Stimulated activated CD8-positive, alpha-beta memory T cell treated with anti-CD3 and anti-CD28 coated beads, Interleukin-2, amount 100 ng/mL, for 1 hour (primary cell): Measurements from ENCODE around the gene TRPV3.
"Not testable (repeated sequence)": the region's sequence is repeated elsewhere in the genome, so short reads cannot be mapped to it uniquely, and the experiment has no call there.

Source experiments
- DNase-seq, 2 donors: peaks; one replicate each; pipeline ENCODE4 v3.0.0-alpha.2; 2020; ENCODE audit warnings: low read depth in 2 of 2

The TRPV3 gene

GRCh38 chr17:3474212-3474611 is 83.4 kb downstream of the TRPV3 start:
- no peak for DNase-seq

GRCh38 chr17:3472137-3472536 is 85.5 kb downstream of the TRPV3 start:
- DNase-seq: no peak

- no peak for DNase-seq
Measured at GRCh38 chr17:3471599-3471998, 86.0 kb downstream of the TRPV3 start, which contains the start of gene SPATA22. Gene SPATA22, minus strand, starts transcription at chr17:3471819. Its CDS starts 2,494 bp downstream, at chr17:3469325.

GRCh38 chr17:3469529-3469928 is 88.1 kb downstream of the TRPV3 start:
- no peak for DNase-seq

GRCh38 chr17:3466355-3466754 is 91.3 kb downstream of the TRPV3 start:
- not testable (repeated sequence) for DNase-seq
